HG03354 (cell line): Measurements from ENCODE around the gene JDP2.
A peak's percentile ranks its signal among the peaks of the same experiment; 100 is the strongest.
"Not testable (repeated sequence)": the region's sequence is repeated elsewhere in the genome, so short reads cannot be mapped to it uniquely, and the experiment has no call there.

Experiments
- ATAC-seq: cut with Tn5 transposase; IDR thresholded peaks from one replicate; pipeline ENCODE4 v1.9.1; 2021; ENCODE audit warnings: mild to moderate bottlenecking; ENCODE audit not compliant: unreplicated experiment, poor library complexity, severe bottlenecking

Gene JDP2

DNA sequence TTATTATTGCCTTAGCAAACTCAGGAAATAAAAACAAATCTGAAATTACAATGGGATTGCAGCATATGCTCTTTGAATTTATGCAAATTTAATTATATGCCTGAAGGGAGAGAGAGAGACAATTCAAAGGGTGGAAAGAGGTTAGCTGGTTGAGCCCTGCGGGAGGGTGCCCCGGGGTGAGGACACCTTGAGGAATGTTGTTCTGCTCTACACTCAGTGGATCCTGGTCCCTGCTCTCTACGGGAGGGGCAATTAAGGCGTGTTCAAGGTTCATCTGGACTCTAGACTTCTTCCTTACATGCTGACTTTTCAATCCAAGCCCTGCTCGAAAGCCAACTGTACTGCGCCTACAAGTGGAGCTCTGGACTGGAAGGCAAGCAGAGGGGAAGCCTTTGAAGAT is 46.3 kb downstream of the JDP2 start:
- not testable (repeated sequence) for ATAC-seq

- no peak for ATAC-seq
These were observed 48.6 kb downstream of the JDP2 start for GRCh38 chr14:75476274-75476995.

DNA sequence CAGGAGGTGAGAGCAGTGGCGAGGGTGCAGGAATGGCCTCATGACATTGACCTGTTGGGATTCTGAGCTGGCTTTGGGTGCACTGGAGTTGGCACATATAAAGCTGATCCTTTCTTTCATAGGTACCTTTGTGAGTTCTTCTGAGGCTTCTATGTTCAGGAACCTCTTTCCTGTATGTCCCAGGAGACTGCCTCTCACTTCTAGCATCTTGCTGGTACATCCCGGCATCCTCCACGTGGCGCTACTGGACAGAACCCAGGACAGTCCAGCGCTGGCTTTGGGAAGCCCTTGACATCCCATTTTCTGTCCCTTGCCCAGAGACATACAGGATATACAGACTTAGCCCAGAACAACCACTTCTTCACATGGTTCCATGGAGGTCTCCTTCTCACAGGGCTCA is 50.1 kb downstream of the JDP2 start:
- ATAC-seq = no peak

DNA sequence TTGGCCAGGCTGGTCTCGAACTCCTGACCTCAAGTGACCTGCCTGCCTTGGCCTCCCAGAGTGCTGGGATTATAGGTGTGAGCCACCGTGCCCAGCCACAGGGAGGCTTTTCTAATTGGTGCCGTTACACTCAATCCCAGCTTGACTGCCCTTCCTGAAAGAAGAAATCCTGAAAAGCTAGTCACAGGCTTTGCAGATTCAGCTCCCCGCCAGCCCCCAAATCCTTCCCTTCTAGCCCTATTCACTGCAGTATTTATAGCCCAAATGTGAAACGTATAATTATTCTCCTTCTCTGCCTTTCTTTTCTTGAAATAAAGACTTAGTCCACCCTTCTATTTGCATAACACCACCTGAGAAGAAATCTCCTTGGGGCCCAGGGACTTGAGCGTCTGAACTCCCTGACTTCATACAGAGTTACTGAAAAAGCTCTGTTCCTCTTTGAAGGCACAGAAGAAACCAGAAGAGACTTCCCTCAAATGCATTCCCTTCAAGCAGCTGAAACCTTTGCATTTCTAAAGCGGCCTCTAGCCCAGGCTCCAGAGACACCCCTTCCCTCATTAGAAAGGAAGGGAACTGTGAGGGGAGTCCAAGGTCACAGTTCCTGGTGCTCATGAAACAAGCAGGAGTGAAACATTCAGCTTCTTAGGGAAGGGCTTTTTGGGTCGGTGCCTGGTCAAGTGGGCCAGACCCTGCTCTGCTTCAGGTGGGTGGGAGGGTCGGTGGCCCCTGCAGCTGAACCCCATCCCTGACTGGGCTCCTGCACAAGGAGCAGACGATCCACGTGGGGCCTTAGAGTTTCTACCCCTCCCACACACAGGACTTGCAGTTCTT is 52.2 kb downstream of the JDP2 start:
- no peak for ATAC-seq

DNA sequence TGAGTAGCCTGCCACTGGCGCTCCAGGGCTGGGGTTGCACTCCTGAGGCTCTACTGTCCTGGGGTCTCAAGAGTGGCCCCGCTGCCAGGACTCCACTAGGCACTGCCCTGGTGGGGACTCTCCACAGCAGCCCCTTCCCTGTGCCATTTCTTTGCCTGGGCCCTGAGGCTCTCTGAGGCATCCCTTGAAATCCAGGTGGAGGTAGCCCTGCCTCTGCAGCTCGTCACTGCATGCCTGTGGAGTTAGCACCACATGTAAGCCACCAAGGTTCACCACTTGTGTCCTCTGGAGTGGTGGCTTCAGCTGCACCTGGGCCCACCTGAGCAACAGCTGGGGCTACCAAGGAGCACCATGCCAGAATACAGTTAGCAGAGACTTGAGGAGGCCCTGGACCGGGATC is 54.5 kb downstream of the JDP2 start:
- no peak for ATAC-seq

- ATAC-seq = no peak
These were observed 57.0 kb downstream of the JDP2 start for GRCh38 chr14:75484711-75485429.

GRCh38 chr14:75486318-75486717 is 58.5 kb downstream of the JDP2 start:
- no peak for ATAC-seq

- ATAC-seq = peak; percentile 89
These were observed 59.4 kb downstream of the JDP2 start for GRCh38 chr14:75487155-75487671.

GRCh38 chr14:75489480-75489837 is 61.6 kb downstream of the JDP2 start:
- no peak for ATAC-seq

GRCh38 chr14:75491376-75491978 is 63.7 kb downstream of the JDP2 start:
- no peak for ATAC-seq

GRCh38 chr14:75492832-75493591 is 65.2 kb downstream of the JDP2 start:
- no peak for ATAC-seq

GRCh38 chr14:75493592-75494087 is 65.8 kb downstream of the JDP2 start:
- ATAC-seq = no peak

GRCh38 chr14:75494896-75495295 is 67.1 kb downstream of the JDP2 start:
- ATAC-seq = no peak

GRCh38 chr14:75495399-75495798 is 67.6 kb downstream of the JDP2 start:
- no peak for ATAC-seq

- no peak for ATAC-seq
These were observed 68.1 kb downstream of the JDP2 start for GRCh38 chr14:75495882-75496281.

GRCh38 chr14:75496755-75497154 is 68.9 kb downstream of the JDP2 start:
- no peak for ATAC-seq

DNA sequence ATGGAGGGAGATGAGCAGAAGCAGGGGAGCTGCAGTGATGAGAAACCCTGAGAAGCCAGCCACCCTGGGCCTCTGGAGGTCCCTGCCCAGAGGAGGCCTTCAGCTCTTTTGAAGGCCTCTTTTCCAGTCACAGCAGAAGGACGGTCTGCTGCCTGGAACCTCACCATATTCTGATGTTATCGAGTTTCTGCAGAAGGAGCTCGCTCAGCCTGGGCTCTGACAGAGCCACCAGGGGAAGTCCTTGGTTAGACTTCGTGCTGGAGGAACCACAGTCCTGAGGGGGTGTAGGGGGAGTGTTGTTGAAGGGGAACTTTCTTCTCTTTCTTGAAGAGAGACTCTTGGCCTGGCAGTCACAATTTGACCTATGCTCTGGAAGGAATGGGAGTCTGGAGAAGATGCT is 69.4 kb downstream of the JDP2 start:
- ATAC-seq = no peak

- ATAC-seq = no peak
These were observed 69.9 kb downstream of the JDP2 start for GRCh38 chr14:75497701-75498100.
